HG02678 (cell line): ENCODE results near the gene MRGPRD.

Experiments
- ATAC-seq: cut with Tn5 transposase; IDR thresholded peaks from one replicate; pipeline ENCODE4 v1.9.1; 2021; ENCODE audit warnings: mild to moderate bottlenecking, moderate library complexity; ENCODE audit not compliant: unreplicated experiment

The MRGPRD gene

GRCh38 chr11:68948935-68949334 is 31.9 kb downstream of the MRGPRD start:
- ATAC-seq: no peak

- no peak for ATAC-seq
Measured at GRCh38 chr11:68948496-68948895, 32.3 kb downstream of the MRGPRD start.

- ATAC-seq: no peak
Measured at GRCh38 chr11:68947151-68947550, 33.6 kb downstream of the MRGPRD start.

GRCh38 chr11:68946416-68947090 is 34.2 kb downstream of the MRGPRD start:
- no peak for ATAC-seq

GRCh38 chr11:68942751-68943271 is 38.0 kb downstream of the MRGPRD start:
- no peak for ATAC-seq

GRCh38 chr11:68942095-68942620 is 38.6 kb downstream of the MRGPRD start:
- no peak for ATAC-seq

DNA sequence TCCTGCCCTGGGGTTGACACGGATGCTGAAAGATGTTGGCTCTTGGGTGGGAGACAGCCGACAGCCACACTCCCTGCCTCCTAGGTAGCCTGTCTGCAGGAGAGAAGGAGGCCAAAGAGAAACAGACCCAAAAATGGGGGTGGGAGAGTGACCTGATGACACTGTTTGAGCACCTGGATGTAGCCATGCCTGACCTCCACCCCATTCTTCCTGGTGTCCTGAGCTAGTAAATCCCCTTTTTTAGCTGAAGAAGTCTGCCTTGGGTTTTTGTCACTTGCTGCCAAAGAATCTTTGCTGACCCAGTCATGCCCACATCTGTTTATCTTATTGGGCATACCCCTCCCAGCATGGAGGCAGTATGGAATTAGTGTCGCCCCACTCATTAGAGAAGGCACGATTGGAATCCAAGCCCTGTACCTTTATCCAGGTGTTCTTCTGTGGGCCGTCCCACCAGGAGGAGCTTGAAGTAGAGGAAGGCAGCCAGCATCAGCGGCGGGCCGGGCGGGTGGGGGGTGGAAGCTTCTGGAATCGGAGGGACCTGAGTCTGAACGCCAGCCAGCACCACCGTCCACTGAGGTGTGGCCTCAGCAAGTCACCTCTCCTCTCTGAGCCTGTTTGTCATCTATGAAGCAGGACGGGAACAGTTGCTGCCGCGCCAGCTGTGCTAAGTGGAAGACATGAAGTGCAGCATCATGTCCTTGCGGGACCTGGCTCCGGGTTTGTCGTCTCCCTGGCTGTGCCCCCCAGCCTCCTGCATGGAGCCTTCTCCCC is 39.3 kb downstream of the MRGPRD start:
- ATAC-seq: no peak

DNA sequence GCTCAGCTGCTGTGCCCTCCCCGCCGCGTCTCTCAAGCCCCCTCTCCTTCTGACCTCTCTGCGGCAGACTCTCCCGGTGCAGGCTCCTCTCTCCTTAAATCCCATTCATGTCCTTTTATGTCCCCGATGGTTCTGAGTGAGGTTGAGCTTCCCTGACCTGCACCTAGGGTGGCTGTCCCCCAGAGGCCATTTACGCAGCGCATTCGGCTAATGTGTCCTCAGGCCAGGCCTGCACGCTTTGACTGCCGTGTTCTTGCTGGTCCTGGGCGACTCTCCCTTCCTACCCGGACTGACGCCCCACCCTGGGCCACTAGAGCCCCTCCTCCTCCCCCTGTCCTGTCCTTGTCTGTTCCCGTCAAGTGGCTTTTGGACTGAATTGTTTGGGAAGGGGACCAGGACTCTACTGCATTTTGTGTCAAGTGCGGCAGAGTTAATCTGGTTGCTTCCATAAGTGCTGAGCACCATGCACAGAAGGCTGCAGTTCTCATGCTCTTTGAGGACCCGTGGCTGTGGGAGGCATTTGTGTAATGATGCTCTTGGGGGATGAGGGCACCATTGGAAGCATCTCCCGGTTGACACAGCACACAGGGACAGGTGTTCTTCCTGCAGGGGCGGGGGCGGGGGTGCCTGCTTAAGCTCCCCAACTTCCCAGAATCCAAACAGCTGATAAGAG is 40.0 kb downstream of the MRGPRD start:
- no peak for ATAC-seq

GRCh38 chr11:68939583-68940555 is 40.9 kb downstream of the MRGPRD start:
- no peak for ATAC-seq

DNA sequence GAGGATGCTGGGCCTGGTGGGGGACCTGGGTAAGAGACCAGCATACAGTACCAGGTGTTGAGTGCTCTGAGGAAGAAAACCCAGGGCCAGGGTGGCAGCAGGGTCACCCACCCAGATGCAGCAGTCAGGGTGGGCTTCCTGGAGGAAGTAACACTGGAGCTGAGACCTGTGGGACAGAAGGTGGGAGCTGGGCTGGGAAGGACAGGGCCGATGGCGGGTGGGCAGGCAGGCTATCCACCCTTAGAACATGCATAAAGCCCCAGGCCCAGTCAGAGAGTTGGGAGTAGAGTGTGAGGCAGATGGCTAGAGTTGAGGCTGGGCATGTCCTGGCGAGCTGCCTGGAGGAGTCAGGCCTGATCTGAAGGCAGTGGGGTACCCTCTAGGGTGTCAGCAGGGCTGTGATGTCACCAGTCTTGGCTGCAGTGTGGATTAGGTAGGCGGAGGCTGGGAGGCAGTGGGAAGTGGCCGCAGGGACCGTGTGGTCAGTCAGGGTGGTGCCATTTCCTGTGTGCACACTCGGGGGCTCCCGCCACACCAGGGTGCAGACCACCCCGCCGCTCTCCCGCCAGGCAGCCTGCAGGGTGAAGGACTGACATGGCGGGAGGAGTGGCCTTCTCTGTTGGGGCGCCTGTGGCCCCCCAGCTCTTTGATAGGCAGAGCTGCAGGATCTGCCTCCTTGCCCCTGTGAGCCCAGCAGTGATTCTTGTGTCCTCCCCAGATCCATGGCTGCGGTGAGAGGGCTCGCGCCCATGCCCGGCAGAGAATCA is 41.8 kb downstream of the MRGPRD start:
- ATAC-seq: no peak

DNA sequence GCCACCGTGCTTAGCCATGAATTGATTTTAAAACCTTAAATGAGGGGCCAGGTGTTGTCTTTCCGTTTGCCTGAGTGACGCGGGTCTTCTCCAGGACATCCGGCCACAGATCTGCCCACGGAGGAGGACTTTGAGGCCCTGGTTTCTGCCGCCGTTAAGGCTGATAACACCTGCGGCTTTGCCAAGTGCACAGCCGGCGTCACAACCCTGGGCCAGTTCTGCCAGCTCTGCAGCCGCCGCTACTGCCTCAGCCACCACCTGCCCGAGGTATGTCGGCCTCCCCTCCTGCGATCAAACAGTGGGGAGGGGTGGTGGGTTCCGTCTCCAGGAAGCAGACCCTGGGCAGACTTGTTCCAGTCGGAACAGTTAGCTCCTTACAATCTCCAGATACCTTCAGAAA is 42.7 kb downstream of the MRGPRD start:
- ATAC-seq: no peak

- no peak for ATAC-seq
Measured at GRCh38 chr11:68936676-68937620, 43.8 kb downstream of the MRGPRD start.

- ATAC-seq: no peak
Measured at GRCh38 chr11:68936358-68936636, 44.5 kb downstream of the MRGPRD start.

DNA sequence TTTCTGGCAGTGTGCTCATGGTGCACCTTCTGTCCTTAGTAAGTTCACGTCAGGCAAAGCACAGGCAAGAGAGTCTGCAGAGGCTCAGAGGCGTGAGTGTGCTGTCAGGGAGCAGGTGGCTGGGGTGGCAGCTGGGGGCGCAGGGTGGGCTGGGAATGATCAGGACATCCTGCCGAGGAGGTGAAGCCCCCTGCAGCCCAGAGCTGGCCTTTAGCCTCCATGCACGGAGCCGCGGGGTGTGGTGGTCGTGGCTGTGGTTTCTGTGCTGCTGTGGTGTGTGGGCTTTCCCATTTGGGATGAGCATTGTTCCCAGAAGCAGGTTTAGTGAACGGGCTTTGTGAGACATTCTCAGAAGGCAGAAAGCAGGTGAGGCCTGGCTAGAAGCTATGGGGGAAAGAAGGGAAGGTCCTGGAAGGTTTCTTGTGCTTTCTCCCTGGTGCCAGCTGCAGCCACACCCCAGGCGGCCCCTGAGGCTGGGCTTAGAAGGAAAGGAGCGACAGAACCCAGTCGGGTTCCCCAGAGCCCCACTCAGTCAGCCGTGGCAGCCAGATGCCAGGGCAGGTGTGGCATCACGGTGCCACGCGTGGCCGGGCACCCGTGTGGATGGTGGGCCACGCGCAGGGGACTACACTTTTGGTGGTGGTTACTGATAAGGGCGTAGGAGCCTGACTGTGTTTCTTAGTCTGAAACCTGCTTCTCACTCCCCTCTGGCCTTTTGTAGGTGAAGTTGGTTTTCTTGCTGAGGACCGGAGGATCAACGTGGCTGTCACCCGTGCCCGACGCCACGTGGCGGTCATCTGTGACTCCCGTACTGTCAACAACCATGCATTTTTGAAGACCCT is 45.0 kb downstream of the MRGPRD start:
- ATAC-seq: no peak

DNA sequence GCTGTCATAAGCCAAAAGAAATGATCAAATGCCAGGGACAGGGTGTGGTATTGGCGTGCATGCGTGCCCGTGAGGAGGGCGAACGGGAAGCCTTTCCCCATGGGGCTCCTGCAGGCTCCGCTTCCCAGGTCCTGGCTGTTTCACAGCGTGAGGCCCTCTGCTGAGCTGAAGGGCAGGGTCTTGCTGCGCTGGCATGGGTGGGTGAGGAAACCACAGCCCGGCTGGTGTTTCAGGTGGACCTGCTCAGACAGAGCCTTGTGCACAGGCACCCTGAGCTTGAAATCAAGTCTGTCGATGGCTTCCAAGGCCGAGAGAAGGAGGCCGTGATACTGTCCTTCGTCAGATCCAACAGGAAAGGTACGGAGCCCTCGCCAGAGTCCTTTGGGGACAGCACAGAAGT is 45.7 kb downstream of the MRGPRD start:
- ATAC-seq: no peak

DNA sequence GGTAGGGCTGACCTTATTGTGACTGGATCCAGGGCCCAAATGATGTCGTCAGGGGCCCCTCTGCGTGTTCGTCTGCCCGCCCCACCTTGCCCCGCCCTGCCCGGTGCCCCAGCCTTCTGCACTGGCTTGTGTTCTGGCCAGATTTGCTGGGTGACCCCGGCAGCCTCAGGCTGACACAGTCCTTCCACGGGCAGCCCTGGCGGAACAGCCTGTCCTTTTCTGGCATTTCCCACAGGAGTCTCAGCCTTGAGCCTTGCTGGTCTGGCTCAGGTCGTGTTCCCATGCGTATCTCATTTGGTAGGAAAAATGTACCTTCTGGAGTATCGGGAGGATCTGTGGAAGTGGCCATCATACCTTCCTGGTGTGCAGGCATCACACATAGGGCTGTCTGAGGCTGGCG is 46.1 kb downstream of the MRGPRD start:
- ATAC-seq: no peak

GRCh38 chr11:68934321-68934645 is 46.5 kb downstream of the MRGPRD start:
- no peak for ATAC-seq
